Stimulated activated CD8-positive, alpha-beta memory T cell treated with anti-CD3 and anti-CD28 coated beads, Interleukin-7, amount 100 ng/mL, for 1 hour (primary cell): ENCODE data around the gene DIRAS3.
"Not testable (repeated sequence)": the region's sequence is repeated elsewhere in the genome, so short reads cannot be mapped to it uniquely, and the experiment has no call there.

Experiments used
- DNase-seq, 2 donors: peaks; one replicate each; pipeline ENCODE4 v3.0.0-alpha.2; 2020; ENCODE audit warnings: low read depth in 2 of 2

The DIRAS3 gene

GRCh38 chr1:68024635-68025338 lies 25.6 kb downstream of the DIRAS3 start:
- no peak for DNase-seq

- no peak for DNase-seq
Observed at GRCh38 chr1:68016381-68016780, 34.0 kb downstream of the DIRAS3 start.

- DNase-seq, result no peak
Observed at GRCh38 chr1:68015971-68016370, 34.5 kb downstream of the DIRAS3 start.

- no peak for DNase-seq
Observed at GRCh38 chr1:68015369-68015768, 35.1 kb downstream of the DIRAS3 start.

GRCh38 chr1:68013351-68013750 lies 37.1 kb downstream of the DIRAS3 start:
- no peak for DNase-seq

GRCh38 chr1:68011657-68012375 lies 38.6 kb downstream of the DIRAS3 start:
- DNase-seq, result no peak

- DNase-seq, result no peak
Observed at GRCh38 chr1:68010543-68010942, 39.9 kb downstream of the DIRAS3 start.

- DNase-seq, result no peak
Observed at GRCh38 chr1:68010090-68010489, 40.3 kb downstream of the DIRAS3 start.

GRCh38 chr1:68003626-68004025 lies 46.8 kb downstream of the DIRAS3 start:
- not testable (repeated sequence) for DNase-seq

- DNase-seq, result no peak
Observed at GRCh38 chr1:68000191-68000590, 50.2 kb downstream of the DIRAS3 start.

GRCh38 chr1:67997746-67998145 lies 52.7 kb downstream of the DIRAS3 start:
- DNase-seq, result no peak
